Daoy (cell line): ENCODE results near the gene ILDR2. TPM values are rescaled to one million over a fixed set of nuclear protein-coding genes. Genes with fewer than 3 reads are reported as not detected.

Source experiments
- DNase-seq: peaks from one replicate; pipeline ENCODE4 v3.0.0-alpha.2; 2015; ENCODE audit warnings: low read depth
- total RNA-seq: library from RNA; depleted of rRNA; stranded (reverse); fragments of >200 nt; shearing (Covaris generic); gene quantifications from 2 replicates; pipeline ENCODE4 v1.2.3, GENCODE V29; 2014

Gene ILDR2
- total RNA-seq, 1 experiment from 2014 or later = 15.7 TPM

DNA sequence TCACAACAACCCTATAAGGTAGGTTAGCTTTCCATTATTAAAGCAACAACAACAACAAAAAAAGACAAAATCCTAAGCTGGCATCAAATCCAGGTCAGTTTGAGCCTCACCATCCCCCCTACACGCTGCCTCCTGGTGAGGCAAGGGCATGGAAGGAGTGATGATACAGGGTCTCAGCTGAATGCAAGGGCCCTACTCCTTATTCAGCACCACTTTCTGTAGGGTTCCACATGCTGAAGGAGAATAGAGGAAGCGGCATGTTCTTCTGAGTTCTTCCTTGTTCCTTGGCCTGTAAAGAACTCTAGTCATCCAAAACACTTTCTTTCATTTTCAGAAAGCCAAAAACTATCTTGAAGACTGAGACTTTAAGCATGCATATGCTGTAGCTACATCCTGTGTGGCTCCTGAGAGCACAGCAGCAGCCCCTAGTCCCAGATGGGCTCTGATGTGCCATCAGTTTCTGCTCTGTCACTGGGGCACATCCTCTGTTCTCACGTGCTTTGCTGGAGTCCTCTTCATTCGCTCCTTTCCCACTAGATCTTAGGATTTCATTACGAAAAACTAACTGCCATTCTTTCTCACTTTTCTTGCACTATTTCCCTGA lies 6.2 kb downstream of the ILDR2 start:
- DNase-seq = no peak

DNA sequence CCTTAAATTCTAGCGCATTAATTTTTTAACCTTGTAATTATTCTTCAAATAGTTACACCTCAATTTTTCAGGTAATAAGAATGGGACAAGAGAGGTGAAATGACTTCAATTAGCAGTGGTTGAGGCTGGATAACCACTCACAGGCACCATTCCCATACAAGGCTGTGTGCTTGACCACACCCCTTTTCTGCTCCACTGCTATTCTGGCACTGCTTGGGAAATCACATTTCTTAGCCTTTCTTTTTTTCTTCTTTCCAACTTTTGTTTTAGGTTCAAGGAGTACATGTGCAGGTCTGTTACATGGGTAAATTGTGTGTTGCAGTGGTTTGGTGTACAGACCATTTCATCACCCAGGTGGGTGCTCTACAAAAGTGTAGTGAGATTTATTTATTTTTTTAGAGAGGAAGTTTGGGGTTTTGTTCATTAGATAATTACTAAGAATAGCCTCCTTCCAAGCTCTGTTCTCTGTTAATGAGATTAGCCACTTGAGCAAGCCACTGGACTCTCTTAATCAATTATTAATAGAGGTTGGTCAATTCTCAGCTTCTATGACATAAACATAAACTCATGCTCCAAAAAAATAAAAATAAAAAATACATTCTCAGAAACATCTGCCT lies 14.4 kb downstream of the ILDR2 start:
- no peak for DNase-seq

- DNase-seq = no peak
These were observed 18.5 kb downstream of the ILDR2 start for GRCh38 chr1:166956872-166957271.

DNA sequence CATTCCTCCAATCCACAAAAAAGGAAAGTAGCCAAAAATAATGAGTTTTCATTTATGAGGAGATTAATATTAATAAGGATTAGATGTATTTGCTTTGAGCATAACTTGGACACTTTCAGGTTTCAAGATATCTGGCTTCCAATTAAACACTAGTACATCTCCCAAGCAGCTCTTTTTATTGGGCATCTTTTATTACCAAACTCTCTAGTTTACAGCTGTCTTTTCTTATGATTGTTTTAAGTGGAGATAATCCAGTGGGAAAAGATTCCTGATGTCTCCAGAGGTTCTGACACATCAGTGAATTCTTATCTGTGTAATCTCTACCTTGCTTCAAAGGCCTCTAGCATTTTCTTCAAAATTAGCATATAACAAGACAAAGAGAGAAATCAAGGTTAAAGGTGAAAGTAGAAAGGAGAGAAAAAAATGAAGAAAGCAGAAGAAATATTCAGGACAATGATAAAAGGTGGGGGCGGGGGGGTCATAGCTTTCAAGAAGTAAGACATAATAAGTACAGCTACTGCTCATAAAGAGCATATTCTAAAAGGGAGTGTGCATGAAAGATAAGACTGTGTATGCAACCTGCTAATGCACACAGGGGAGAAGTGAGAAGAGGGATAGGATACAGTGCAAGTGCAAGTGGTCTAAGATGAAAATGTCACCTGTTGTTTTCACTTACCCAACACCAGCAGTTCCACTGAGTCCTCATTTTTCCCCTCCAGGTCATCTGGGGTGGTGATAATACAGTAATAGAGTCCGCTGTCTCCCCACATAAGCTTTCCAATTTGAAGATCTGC lies 19.1 kb downstream of the ILDR2 start:
- no peak for DNase-seq

- DNase-seq = no peak
These were observed 21.8 kb downstream of the ILDR2 start for GRCh38 chr1:166953491-166953890.

DNA sequence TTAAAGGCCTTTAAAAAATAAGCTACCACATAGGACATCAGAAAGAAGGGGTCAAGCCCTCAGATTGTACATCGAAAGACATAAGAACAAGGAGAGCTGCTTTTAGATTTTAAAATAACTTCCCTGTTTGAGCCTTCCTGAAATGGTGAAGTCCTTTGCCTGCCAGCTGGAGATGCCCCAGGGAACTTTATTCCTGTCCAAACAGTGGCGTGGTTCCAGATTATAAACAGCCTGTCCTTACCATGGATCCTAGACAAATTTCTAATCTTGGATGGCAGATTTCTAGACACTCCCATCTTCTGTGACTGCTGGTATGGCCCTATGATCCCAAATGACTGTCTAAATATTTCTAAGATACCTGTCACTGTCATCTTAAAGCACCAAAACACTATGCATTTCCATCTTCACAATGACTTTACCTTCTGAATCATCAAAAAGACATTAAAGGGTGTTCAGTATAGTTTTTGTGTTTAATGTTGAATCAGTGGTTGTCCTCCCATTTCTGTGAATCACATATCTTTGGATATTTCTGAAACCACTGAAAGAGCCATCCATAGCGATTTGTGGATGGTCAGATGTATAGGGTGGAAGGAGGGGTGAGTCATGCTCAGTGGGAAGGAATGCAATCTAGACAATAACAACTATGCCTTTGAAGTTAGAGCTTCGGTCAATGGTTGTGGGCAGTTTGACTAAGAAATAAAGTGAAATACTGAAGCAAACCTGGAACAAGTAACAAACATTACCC lies 23.2 kb downstream of the ILDR2 start:
- peak; percentile 89 for DNase-seq

DNA sequence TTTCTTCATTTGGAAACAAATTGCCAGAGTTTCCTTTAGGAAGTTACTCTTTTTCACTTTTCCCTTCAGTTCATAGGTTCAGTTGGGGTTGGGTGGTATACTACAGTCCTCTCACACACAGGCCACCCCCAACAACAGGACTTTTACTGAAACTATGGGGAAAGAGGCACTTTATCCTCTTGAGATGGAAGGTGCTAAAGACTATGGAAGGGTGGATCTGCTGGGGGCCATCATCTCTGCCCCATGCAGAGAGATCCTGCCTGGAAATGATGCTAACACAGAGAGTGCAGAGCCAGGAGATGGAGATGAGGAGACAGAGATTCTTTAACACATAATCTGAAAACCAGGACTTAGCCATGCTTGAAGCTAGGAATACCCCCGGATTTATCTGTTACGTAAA lies 24.3 kb downstream of the ILDR2 start:
- DNase-seq = no peak

DNA sequence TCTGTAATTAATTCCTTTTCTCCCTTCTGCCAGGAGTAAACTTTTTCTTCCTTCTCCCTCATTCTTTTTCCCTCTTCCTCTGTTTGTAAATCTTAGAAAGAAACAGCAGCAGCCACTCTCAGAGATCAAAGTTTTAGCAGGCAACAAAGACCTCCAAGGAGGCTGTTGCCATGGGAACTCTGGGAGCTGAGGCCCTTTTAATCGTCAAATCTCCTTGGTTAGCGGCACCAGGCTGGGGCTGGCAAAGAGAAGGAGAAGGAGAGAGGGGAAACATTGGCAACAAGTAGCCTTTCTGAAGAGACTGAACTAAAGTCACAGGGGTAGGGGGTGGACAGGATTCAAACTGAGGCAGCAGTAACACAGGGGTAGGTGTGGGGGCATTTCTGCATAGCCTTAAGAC lies 25.2 kb downstream of the ILDR2 start:
- DNase-seq = no peak

- no peak for DNase-seq
These were observed 26.4 kb downstream of the ILDR2 start for GRCh38 chr1:166948856-166949350.

DNA sequence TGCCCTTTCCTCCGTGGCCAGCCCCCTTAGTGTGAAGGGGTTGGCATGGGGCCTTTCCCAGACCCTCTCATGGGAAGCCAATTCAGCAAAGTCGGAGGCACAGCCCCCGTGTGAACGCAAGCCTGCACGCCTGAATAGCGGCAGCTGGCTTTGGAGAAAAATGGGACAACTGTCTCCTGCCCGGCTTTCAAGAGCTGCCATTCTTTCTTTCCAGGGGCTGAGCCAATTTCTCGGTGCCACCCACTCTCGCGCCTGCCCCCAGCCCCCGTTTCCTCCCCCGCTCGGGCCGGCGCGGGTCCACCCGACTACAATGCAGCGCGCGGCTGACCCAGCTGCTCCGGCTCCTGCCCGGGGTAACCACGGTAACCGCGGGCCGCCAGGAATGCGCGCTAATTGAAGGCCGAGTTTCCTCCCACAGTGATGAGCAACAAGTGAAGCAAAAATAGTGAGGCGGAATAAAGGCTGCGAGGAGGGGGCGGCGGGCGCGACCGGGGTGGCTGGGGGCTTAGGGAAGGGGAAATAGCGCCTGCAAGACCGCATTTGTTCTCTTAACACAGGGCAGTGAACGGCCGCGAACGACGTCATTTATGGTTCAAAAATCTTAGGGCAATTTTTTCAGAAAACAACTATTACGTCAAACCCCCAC lies 27.8 kb downstream of the ILDR2 start:
- DNase-seq = peak; percentile 87

- peak; percentile 87 for DNase-seq
These were observed 31.0 kb downstream of the ILDR2 start for GRCh38 chr1:166944186-166944967.

DNA sequence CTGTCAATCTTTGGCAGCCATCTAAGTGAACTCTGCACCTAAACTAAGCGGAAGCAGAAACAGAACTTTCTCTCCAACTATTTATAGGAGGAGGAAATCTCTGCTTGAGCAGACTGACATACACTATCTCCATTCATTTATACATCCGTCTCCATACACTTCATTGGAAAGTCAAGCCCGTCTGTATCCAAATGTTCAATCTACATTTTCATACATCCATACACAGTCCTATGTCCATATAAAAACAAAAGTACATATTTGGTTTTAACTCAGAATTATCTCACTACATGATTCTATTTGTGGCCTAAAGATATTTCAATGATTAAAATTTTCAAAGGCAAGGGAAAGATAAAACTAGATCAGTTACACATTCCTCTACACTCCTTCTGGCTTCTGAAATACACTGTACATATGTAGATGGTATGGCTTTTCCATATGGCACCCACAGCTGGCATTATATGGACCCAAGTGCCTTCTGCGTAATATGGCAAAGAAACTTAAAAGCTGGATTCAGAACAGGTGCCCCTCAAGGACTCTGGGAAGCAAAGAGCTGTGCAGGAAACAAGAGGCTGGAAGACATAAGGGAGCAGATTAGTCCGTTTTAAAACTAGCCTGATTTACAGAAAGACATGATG lies 35.5 kb downstream of the ILDR2 start:
- DNase-seq = no peak

- DNase-seq = no peak
These were observed 37.4 kb downstream of the ILDR2 start for GRCh38 chr1:166937962-166938361.

DNA sequence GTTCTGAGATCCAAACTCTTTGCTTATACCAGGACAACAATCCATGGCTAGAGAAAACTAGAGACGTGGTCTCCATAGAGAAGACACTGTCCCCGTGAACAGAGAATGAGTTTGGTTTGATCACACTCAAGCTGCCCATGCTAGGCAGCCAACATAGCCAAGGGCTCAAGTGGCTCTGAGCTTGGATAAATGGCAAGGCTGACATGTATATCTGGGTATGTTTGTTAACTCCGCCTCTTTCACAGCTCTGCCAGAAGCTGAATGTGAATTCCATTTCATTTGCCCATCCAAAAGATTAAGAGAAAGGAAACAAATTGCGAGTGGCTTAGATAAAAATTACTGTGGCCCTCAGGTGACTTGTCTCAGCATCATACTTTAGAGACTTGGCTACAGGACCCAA lies 38.0 kb downstream of the ILDR2 start:
- no peak for DNase-seq

DNA sequence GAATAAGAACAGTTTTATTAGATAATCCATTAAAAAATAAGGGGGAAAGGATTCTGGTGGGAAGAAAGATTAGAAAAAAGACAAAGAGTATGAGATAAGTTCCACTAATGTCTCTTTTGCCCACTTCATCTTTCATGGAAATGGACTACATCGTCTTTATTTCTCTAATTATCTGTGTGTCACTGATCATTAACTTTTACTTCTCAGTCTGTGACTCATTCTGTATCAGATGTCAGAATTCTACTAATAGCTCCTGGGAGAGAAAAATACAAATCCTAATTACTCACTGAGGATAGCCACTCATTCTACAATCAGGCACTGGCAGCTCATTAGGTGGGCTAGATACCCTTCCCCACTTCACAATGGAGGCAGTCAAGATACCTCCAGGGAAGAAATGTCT lies 41.7 kb downstream of the ILDR2 start:
- peak; percentile 34 for DNase-seq

- DNase-seq = no peak
These were observed 42.2 kb downstream of the ILDR2 start for GRCh38 chr1:166933140-166933539.

DNA sequence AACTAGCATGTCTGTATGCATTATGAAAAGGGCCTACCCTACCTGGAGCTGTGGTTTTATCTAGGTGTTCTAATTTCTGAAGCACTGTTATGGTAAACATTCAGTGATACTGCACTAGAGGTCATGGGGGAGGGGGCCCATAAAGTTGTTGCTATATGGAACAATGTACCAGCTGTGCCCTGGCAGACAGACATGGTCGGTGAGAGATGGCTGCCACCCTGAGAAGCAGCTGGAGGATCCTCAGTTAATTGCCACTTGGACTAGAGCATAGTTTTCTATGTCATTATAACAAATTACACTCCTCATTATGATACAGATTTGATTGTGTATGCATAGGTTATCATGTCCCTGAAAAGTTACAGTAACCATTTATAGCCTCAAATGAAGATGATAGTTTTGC lies 45.4 kb downstream of the ILDR2 start:
- no peak for DNase-seq

- DNase-seq = no peak
These were observed 47.6 kb downstream of the ILDR2 start for GRCh38 chr1:166927701-166928100.

DNA sequence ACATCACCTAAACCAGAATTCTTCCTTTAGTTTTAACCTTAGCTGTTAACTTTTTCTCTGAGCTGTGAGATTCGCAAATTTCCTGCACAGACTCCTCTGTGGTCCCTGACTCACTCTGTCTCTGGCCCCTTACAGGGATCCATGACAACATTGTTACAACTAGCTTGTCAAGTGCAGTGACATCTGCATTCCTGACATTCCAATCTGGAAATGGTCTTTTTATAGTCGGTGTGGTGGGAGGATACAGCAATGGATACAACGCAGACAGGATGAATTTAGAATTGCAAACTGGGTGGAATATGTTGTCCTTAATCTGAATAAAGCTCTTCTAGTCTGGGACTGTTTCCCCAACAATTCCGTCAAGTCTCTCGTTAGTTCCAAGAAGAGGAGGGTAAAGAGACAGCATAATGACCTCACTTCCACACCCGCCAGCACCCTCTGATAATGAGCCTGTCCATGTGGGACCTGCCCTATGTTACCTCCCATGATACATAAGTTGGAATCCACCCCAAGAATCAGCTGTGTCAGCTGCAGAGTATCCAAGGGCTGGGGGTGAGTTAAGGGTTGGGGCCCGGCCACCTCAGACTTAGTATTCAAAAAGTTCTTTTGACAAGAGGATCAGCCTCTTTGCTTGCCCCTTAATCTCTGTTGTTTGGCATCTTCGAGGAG lies 49.4 kb downstream of the ILDR2 start:
- DNase-seq = peak; percentile 88
